IPS-NIHi7 (cell line): Measurements from ENCODE around the gene NAALADL1.

Experiments
- DNase-seq: peaks from one replicate; pipeline ENCODE4 v3.0.0; 2012; ENCODE audit warnings: mixed read lengths; ENCODE audit errors: extremely low spot score

The NAALADL1 gene, protein sequence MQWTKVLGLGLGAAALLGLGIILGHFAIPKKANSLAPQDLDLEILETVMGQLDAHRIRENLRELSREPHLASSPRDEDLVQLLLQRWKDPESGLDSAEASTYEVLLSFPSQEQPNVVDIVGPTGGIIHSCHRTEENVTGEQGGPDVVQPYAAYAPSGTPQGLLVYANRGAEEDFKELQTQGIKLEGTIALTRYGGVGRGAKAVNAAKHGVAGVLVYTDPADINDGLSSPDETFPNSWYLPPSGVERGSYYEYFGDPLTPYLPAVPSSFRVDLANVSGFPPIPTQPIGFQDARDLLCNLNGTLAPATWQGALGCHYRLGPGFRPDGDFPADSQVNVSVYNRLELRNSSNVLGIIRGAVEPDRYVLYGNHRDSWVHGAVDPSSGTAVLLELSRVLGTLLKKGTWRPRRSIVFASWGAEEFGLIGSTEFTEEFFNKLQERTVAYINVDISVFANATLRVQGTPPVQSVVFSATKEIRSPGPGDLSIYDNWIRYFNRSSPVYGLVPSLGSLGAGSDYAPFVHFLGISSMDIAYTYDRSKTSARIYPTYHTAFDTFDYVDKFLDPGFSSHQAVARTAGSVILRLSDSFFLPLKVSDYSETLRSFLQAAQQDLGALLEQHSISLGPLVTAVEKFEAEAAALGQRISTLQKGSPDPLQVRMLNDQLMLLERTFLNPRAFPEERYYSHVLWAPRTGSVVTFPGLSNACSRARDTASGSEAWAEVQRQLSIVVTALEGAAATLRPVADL

DNA sequence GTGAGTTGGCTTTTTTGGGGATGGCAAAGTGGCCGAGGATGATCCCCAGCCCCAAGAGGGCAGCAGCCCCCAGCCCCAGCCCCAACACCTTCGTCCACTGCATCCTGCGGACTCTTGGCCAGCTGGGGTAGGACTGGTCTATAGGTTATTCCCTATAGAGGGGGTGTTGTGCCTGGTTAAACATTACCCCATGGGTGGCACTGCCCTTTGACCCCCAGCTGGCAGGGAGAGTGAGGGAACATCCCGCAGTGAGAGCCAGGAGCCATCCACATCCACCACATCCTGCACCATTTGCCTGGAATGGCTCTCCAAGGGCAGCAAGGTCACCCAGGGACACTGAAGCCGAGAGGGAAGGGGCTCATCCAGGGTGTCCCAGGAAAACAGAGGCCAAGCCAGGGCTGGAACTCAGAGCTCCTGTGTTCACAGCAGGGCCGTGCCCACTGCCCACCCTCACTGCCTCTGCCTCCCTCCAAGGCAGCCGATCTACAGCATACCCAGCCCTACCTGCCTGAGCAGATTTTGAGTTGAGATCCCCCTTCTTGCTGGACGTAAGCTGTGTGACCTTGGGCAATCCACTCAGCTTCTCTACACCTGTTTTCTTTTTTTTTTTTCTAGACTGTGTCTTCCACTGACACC, at the start of gene NAALADL1:
Gene NAALADL1, minus strand, starts transcription at position 135 of the 636 bp plus-strand sequence. Its CDS starts 32 bp downstream, at position 103.
- DNase-seq: no peak

DNA sequence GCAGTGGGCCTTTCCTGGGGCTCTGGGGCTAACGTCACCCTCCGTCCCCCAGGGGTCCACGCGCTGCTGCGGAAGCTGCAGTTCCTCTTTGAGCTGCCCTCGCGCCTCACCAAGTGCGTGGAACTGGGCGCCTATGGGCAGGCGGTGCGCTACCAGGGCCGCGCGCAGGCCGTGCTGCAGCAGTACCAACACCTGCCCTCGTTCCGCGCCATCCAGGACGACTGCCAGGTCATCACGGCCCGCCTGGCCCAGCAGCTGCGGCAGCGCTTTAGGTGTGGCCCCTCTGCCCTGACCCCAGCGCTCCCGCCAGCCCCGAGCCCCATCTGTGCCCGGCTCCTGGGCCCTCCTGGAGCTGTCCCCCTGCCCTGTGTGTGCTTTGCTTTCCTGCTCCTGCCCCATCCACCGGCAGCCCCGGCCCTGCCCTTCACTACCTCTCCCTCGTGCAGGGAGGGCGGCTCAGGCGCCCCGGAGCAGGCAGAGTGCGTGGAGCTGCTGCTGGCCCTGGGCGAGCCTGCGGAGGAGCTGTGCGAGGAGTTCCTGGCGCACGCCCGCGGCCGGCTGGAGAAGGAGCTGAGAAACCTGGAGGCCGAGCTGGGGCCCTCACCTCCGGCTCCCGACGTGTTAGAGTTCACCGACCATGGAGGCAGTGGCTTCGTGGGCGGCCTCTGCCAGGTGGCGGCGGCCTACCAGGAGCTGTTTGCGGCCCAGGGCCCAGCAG, 49.6 kb upstream of the NAALADL1 start:
- DNase-seq: no peak

DNA sequence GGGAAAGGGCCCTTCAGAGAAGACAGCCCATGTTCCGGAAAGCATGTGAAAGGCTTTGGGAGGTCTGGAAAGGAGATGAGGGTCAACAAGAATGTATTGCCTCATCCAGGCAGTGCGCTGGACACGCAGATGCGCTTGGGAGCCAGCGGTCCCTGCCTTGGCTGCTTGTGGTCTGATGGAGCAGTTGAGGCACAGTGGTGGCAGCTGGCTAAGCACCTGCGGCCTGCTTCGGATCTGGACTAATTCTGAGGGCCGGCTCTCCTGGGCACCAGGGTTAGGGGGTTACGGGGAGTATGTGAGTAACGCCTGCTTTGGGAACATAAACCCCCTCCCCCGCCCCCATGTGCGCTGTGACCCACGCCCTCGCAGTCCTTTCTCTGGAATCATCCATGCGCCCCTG, 48.7 kb upstream of the NAALADL1 start:
- no peak for DNase-seq

DNA sequence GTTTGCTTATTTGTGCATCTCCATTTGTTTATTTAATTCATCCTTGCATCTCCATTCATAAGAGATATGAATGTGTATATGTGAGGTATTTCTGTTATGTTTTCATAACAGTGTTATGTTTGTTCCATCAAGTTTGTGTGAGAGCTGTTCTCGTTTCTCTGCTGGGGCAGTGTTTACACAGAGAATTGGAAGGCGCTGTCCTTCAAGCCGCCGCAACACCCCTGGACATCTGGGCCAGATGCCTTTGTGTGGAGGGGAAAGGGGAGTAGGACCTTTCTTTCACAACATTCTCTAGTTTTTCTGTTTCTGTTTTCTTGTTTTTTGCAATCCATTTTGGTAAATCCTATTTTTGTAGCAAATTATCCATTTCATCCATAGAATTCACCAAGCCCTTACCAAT, 46.3 kb upstream of the NAALADL1 start:
- no peak for DNase-seq

DNA sequence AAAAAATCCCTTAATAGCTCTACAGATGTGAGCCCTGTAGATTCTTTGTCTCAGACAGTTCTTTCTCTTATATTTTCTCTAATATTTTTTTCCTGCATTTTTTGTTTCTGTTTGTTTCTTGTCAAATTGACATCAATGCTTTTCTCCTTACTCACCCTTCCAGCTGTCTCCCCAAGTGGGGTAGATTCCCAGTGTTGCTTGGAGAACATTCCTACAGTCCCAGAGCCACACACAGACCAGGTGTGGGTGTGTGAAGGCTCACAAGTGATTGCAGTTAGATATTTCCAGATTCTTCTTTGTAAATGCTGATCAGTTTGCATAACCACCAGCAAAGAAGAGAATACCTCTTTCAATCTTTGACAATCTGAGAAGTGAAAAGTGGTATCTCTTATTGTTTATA, 45.1 kb upstream of the NAALADL1 start:
- no peak for DNase-seq

DNA sequence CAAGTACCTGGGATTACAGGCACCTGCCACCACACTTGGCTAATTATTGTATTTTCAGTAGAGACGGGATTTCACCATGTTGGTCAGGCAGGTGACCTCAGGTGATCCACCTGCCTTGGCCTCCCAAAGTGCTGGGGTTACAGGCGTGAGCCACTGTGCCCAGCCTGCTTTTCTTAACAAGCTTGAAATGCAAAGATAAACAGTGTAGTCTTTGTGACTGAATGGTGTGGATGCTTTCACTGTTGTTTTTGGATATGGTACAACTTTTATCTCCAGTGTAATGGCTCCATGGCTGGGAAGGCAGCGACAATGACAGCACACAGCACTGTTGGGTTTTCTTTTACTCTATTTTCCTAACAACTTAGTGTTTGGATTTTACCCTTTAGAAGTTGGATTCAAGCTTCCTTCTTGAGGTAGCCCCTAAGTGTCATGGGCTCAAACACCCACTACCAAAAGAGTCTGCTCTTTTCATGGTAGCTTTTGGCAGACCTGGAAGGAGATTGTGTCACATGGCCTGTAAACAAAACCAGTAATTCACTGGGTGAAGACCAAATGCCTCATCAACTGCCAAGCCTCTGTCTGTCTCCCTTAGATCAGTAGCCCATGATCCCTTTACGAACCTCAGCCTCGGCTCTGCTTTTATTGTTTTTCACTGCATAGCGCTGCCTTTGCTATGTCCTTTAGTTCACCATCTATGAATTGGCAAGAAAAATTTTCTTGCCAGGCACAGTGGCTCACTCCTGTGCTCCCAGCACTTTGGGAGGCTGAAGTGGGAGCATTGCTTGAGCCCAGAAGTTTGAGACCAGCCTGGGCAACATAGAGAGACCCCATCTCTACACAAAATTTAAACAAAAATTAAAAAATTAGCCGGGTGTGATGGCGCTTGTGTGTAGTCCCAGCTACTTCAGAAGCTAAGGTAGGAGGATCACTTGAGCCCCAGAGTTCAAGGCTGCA, 44.1 kb upstream of the NAALADL1 start:
- DNase-seq: no peak

DNA sequence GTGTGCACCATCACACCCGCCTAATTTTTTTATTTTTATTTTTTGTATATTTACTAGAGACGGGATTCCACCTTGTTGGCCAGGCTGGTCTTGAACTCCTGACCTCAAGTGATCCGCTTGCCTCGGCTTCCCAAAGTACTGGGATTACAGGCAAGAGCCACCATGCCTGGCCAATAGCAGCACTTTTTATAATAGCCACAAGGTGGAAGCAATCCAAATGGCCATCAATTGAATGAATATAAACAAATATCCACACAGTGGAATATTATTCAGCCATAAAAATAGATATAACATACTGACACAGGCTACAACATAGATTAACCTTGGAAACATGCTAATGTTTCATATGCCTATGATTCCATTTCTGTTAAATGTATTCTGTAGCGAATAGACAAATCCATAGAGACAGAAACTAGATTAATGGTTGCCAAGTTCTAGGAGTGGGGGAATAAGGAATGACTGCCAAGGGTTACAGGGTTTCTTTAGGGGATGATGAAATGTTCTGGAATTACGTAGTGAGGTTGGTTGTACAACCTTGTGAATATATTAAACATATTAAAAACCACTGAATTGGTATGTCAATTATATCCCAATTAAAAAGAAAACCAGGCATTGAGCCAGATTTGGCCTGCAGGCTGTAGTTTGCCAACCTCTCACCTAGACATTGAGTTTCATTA, 42.5 kb upstream of the NAALADL1 start:
- DNase-seq: no peak

DNA sequence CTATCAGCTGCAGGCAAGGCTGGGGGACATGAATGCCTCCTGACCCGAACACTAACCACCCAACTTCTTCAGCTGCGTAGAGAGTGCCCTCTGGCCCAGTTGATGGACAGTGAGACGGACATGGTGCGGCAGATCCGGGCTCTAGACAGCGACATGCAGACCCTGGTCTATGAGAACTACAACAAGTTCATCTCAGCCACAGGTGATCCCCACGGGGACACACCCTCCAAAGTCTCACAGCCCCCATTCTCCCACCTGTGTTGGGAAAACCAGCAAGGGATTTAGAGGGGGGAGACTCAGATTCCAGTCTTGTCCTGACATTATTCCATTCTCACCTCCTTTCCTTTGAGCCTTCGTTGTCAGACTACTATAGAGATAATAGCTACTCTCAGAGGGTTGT, 38.6 kb upstream of the NAALADL1 start:
- DNase-seq: no peak

DNA sequence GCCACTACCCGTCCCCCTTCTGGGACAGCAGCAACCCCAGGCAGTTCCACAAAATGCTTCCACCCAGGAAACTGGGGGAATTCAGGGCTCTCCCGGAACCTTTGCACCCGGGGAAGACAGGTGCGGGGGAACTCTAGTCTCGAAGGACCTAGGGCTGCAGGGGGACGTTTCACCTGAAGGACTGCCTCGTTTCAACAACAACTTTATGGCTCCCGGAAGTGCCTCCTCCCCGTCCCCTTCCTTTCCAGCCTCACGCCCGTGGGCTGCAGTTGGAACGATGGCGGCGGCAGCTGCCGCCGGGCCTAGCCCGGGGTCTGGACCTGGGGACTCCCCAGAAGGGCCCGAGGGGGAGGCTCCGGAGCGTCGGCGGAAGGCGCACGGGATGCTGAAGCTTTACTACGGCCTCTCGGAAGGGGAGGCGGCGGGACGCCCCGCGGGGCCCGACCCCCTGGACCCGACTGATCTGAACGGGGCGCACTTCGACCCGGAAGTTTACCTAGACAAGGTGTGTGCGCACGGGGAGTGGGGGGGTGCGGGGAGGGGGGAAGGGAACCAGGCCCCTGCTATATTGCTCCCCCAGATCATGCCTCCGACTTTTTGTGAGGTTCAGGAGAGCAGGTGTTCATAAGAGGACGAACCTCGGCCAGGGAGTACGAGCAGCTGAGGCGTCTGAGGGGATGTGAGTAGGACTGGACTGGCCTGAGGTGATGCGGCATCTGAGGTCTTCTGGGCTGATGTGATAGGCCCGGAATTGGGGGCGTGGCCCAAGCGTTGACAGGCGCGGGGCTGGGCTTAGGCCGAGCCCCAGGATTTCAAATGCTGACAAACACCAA, 37.8 kb upstream of the NAALADL1 start, which contains the start of gene VPS51:
Gene VPS51, plus strand, starts transcription at position 241 of the 833 bp plus-strand sequence. Its CDS starts 37 bp downstream, at position 278.
- DNase-seq: peak; percentile 94

DNA sequence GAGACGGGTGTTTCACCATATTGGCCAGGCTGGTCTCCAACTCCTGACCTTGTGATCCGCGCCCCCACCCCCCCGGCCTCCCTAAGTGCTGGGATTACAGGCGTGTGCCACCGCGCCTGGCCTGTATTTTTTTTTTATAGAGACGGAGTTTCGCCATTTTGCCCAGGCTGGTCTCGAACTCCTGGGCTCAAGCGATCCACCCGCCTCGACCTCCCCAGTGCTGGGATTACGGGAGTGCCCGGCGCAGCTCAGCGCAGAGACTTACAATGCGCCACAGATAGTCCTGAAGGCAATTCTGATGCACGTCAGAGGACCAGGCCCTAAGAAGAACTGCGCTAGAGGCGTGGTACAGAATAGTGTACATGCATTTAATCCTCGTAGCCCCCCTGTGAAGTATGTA, 37.1 kb upstream of the NAALADL1 start:
- no peak for DNase-seq

DNA sequence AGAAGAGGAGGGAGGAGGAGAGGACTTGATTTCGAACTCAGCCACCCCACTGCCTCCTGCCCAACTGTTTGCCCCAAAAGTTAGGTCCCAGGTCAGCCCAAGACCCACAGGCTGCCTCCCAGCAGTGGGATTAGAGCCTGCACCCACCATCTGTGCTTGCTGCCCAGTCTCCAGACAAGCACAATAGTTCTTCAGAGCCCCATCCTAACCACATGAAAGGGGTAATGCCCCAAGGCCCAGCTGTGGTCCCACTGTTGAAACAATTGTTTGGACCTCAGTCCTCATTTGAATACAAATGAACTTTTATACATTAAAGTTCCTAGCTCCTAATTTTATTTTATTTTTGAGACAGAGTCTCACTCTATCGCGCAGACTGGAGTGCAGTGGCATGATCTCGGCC, 32.3 kb upstream of the NAALADL1 start:
- no peak for DNase-seq

DNA sequence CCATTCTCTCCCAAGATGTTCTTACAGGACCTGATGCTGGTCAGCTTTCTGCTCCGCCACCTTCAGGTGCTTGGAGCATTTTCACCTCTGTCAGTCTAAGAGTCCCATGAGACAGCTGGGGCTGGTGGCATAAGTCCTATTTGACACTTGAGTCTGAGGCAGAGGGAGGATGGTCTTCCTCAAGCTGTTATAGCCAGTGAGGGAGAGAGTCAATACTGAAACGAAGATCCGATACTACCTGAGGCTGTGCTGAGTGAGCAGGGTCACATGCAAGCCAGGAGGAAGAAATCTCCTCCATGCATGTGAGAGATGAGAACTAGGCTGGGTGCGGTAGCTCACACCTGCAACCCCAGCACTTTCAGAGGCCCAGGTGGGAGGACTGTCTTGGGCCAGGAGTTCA, 31.3 kb upstream of the NAALADL1 start:
- DNase-seq: no peak

DNA sequence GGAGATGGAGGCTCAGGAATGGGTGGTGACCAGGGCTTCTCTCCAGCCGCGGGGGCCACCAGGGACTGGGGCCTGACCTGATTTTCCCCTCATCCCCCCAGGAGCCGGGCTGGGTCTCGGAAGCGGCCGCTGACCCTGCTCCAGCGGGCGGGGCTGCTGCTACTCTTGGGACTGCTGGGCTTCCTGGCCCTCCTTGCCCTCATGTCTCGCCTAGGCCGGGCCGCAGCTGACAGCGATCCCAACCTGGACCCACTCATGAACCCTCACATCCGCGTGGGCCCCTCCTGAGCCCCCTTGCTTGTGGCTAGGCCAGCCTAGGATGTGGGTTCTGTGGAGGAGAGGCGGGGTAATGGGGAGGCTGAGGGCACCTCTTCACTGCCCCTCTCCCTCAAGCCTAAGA, 29.5 kb upstream of the NAALADL1 start:
- no peak for DNase-seq

DNA sequence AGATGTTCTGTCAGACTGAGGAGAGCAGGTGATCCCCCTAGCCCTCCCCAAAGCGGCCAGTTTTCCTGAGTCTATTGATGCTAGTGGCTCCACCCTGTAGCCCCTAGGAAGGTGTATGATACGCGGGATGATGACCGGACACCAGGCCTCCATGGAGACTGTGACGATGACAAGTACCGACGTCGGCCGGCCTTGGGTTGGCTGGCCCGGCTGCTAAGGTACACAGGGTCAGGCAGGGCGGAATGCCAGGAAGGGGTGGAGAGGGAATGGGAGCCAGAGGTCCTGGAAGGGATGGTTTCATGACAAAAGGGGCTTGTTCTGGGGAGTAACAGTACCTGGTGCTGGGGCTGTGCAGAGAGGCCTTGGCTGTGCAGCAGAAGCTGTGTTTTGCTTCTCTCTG, 28.9 kb upstream of the NAALADL1 start:
- no peak for DNase-seq

DNA sequence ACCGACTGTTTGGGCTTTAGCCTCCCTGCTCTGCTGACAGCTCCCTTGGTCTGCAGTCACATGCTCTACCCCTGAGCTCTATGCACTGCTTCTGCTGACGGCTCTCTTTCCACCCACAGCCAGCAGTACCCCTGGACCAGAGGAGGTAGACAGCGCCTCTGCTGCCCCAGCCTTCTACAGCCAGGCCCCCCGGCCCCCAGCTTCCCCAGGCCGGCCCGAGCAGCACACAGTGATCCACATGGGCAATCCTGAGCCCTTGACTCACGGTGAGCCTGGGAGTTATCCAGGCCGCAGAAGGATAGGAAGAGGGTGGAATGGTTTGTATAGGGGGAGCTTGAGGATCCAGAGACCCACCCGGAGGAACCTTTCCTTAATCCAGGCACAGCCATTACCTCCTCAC, 28.5 kb upstream of the NAALADL1 start:
- no peak for DNase-seq

DNA sequence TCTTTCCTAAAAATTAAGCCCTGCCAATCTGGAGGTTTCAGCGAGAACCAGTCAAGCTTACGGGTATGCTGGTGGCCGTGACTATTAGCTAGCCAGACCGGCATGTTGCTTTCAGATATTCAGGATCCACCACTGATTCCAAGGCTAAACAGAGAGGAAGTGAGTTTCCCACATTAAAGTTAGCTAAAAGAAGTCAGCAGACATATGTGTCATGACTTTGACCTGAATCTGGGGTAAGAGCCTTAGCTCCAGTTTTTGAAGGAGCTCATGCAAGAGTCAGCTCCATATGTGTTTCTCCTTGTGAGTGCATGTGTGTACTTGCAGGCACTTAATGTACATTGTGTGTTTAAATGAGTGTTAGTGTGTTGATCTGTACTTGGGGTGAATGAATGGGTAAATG, 27.1 kb upstream of the NAALADL1 start:
- DNase-seq: no peak

DNA sequence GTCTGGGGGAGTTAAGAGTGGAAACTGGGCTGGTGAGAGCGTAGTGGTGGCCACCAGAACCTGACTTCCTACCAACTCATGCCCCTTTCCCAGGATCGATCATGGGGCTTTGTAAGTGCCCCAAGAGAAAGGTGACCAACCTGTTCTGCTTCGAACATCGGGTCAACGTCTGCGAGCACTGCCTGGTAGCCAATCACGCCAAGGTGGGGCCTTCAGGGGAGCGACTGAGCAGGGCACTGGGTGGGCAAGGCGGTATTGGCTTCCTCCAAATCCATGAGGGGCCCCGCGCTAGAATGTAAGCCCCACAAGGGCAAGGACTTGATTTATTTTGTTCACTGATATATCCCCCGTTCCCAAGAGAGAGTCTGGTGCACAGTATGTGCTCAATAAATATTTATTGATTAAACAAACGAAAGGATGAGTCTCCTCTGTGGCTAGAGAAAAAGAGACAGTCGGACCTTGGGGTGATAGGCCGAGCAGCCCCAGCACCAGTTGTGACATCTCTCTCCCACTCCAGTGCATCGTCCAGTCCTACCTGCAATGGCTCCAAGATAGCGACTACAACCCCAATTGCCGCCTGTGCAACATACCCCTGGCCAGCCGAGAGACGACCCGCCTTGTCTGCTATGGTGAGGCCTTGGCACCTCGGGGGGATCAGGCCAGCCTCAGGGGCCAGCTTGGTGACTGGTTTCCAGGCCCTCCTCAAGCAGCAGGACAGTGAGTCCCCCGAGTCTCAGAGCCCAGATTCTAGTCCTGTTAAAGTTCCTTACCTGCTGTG, 26.4 kb upstream of the NAALADL1 start:
- DNase-seq: no peak

DNA sequence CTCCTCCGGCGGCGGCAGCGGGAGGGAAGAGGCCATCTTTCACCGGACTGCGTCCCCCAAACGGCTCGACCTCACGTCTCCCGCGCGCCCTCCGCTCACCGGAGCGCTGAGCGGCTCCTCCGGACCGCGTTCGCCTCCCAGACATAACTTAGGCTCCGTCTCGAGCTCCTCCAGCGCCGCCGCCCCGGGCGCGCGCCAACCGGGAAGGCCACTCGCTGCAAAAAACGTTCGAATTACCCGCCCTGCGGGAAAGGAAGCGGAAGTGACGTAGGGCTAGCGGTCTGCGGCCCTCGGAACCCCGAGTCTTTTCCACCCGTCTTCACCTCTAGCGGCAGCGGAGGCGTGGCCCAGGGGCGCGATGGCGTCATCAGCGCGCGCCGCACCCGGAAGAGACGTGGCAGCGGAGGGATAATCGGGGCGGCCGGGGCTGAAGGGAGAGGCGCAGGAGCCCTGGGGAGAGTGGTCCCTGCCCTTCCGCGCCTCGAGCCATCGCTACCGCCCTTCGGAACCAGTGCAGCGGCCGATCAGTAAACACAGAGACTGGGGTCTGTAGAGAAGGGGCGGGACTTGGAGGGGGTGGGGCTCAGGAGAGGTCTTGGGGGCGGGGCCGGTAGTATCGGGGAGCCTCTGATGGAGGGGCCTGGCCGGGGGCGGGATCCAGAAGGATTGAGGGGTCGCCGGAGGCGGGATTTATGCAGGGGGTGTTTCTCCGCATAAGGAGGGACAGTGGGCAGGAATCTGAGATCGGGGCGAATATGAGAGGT, 25.7 kb upstream of the NAALADL1 start, which contains the start of the genes CDCA5 and ZFPL1:
Gene CDCA5, minus strand, starts transcription at position 207 of the 764 bp plus-strand sequence. Its CDS starts 62 bp downstream, at position 145.
Gene ZFPL1, plus strand, starts transcription at position 389 of the 764 bp plus-strand sequence. CDS start 477 bp downstream, outside the sequence.
- DNase-seq: peak; percentile 99
